HG02973 (cell line): Measurements from ENCODE around the gene ARMC9.
A peak's percentile ranks its signal among the peaks of the same experiment; 100 is the strongest.
"Not testable (repeated sequence)": the region's sequence is repeated elsewhere in the genome, so short reads cannot be mapped to it uniquely, and the experiment has no call there.

Experiments used
- ATAC-seq: cut with Tn5 transposase; IDR thresholded peaks from one replicate; pipeline ENCODE4 v1.9.1; 2021; ENCODE audit warnings: moderate library complexity; ENCODE audit not compliant: unreplicated experiment

ARMC9 gene

DNA sequence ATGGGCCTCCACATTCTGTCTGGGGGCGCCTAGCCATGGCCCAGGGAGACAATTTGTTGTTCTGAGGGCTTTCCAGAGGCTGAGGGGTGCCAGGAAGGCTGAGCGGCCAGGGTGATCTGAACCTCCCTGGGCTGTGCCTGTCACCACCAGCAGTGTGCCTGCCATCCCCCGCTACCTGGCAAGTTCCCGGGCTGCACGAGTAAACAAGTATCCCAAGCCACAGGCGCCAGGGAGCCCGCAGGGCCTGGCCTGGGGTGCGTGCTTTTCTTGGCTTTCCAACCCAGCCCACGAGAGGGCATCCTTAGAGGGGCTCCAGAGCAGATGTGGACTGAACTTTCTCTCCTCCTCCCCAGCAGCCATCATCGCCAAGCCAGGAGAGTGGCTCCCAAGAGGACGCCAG, 162.0 kb downstream of the ARMC9 start:
- no peak for ATAC-seq

DNA sequence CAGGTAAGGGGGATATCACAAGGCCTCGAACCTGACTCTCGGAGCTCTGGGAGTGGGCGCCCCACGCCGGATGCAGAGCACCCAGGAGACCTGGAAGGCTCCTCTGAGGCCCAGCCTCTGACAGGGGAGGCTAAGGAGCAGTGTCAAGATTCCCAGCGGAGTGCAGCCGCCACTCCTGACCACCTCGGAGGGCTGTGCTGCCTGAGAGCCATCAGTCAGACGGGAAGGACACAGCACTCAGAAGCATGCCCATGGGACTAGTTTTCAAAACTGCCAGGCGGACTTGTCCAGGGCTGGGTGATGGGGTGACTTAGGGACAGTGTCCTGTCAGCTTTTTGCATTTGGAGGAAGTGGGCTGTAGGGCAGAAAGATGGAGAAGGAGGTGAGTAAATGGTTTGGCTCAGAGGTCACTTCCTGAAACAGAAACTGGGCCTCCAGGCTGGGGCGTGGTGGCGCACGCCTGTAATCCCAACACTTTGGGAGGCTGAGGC, 162.5 kb downstream of the ARMC9 start:
- ATAC-seq, result no peak

- peak; percentile 79 for ATAC-seq
Observed at GRCh38 chr2:231361701-231362554, 163.5 kb downstream of the ARMC9 start.

DNA sequence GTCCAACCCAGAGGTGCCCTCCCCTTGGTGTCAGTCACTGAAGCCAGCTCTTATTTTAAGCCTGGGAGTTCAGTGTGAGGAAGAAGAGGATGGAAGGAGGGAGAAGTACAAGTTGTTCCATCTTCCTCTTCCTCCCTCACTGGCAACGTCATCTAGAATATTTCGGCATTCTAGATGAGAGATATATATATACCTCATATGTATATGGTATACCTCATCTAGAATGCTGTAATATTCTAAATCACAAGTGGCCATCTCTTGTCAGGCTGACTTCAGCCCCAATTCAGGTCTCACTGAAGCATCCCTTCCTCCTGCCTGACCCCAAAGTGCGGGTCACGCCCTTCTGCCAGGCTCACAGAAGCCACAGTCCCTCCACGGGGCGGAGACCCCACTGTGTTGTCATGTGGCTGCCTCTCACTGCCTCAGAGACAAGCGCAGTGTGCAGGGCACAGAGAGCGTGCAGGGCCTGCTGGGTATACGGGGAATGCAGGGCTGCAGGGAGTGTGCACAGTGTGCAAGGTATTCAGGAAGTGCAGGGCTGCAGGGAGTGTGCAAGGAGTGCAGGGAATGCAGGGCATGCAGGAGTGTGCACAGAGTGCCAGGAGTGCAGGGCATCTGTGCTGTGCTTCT, 164.2 kb downstream of the ARMC9 start:
- no peak for ATAC-seq

- ATAC-seq, result no peak
Observed at GRCh38 chr2:231364061-231364460, 165.6 kb downstream of the ARMC9 start.

DNA sequence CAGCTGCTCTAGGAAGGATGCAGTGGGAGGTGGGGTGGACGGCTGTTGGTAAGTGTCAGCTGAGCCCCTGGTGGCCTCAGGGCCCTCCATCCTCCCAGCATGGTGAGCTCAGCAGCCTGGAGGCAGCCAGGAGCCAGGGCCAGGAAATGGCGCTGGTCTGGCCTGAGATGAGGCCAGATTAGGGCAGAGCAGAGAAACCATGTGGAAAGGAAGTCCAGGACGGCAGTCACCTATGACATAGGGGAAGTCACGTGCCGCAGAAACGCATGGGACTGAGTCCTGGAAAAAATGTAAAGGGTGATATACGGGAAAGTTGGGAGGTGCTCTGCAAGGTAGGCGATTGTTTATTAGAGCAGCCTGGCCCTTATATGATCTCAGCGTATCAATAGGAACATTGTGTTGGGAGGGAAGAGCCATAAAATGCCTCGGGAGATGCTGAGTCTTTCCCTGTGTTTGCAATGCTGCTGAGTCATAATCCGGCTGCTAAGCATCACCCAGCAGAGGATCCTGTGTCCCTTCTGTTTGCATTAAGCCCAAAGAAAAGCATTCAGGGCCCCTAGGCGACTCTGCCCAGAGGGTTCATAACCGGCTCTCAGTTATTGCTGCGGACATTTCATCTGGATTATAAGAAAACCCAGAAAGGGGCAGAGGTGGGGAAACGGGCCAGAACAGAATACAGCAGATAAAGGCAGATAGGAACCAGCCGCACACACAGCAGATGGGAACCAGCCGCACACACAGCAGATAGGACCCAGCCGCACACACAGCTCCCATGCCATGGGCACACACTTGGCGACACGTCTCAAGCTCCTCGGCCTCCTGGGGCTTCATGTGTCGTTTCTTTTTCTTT, 166.8 kb downstream of the ARMC9 start:
- no peak for ATAC-seq

GRCh38 chr2:231367178-231367577, 168.7 kb downstream of the ARMC9 start:
- no peak for ATAC-seq

- no peak for ATAC-seq
Observed at GRCh38 chr2:231369580-231370428, 171.4 kb downstream of the ARMC9 start.

DNA sequence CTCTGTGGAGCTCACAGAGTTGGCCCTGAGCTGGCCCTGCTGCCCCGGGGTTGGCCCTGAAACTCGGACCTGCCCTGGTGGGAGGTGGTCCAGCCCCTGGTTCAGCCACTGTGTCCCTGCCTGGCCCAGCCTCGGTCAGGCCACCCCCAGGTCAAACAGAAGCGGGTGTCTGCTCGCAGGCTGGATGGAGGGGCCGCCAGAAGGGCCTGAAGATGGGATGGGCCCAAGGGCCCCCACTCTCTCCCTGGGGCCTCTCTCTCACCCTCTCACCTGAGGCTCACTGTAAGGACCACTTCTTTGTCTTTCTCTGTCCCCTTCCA, 172.0 kb downstream of the ARMC9 start:
- ATAC-seq, result no peak

DNA sequence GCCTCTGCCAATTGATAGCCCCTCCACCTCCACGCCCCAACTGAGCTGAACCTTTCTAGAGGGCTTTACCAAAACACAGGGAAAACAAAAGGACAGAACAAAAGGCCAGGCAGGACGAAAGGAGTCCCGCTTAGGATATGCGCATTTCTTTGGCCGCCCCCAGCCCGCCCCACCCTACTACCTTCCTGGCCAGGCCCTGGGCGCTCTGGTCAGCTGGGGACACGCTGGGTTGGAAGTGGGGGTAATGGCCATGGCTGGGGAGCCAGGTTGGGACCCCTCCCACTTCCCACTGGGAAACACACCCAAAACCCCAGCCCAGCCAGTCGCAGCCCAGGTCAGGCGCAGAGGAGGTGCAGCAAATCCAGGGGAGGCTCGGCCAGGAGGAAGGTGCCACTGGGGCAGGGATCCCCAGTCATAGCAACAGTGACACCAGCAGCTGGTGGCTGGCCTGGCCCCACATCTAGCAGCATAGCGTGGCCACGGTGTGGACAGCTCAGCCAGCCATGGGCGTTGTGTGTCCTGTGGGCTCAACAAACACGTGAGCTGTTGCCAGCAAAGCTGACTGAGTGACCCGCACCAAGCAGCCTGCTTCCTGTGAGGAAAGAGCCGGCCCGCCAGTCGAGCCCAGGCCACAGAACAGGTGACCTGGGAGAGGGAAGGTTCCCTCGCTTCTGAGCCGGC, 172.5 kb downstream of the ARMC9 start:
- ATAC-seq, result no peak

- no peak for ATAC-seq
Observed at GRCh38 chr2:231371430-231372054, 173.1 kb downstream of the ARMC9 start.

GRCh38 chr2:231372326-231372725, 173.9 kb downstream of the ARMC9 start:
- no peak for ATAC-seq

- no peak for ATAC-seq
Observed at GRCh38 chr2:231373184-231373583, 174.8 kb downstream of the ARMC9 start.

GRCh38 chr2:231373786-231374349, 175.4 kb downstream of the ARMC9 start:
- no peak for ATAC-seq

GRCh38 chr2:231374771-231375170, 176.3 kb downstream of the ARMC9 start:
- ATAC-seq, result no peak

GRCh38 chr2:231375994-231376615, 177.7 kb downstream of the ARMC9 start:
- ATAC-seq, result not testable (repeated sequence)

GRCh38 chr2:231376857-231377256, 178.4 kb downstream of the ARMC9 start:
- ATAC-seq, result no peak

DNA sequence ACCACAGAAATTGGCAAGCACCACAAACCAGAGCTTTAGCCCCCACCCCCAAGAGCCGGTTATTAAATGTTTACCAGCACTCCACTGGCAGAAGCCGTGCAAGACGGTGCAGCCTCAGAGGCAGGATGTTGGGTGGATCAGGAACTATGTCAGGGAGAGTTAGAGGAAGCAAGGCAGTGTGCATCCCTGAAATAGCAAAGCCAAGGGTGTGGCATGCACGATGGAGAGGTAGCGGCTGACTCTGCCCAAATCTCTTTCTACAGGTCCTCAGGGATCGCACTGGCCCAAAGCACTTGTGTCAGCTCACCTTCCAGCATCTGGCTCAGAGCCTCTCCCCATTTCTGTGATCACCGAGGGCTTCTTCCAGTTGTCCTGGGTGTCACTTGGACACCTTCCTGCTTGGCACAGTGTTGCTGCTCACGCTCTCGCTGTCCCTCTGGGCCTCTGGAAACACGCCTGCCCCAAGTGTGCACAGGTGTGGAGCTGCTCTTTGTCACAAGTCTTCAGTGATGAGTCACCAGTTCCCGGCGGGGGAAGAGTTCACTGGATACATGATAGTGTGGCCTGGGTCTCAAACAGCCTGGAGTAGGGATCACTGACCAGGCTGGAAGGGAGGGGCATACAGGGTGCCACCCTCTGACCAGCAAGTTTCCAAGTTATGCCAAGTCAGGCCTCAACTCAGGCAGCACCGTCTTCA, 179.7 kb downstream of the ARMC9 start:
- ATAC-seq, result no peak
